Spleen (tissue), 7 donors: ENCODE measurements around the gene TMEM14A.

ENCODE experiments used
- CTCF ChIP-seq, 11 experiments: fragments of 200-600 bp in 7 of 11; fragments of 450-650 bp in 4 of 11; sonication (generic) in 4 of 11; IDR thresholded peaks in 8 of 11; conservative IDR thresholded peaks in 3 of 11; 1 replicate in 7 of 11; 2 replicates in 4 of 11; pipeline versions ENCODE4 v1.4.0 to v1.8.0; 2016 to 2021; ENCODE audit warnings: antibody characterized with exemption in 11 of 11, inconsistent platforms in 4 of 11, mild to moderate bottlenecking in 1 of 11
- POLR2A ChIP-seq, 3 donors: fragments of 450-650 bp; IDR thresholded peaks; one replicate each; pipeline ENCODE4 v1.5.1; 2017; ENCODE audit warnings: antibody characterized with exemption in 3 of 3, mild to moderate bottlenecking in 1 of 3
- POLR2AphosphoS5 ChIP-seq, 3 donors: sonication (generic); formaldehyde crosslinking; IDR thresholded peaks; one replicate each; pipeline ENCODE4 v1.5.1; 2017; ENCODE audit warnings: antibody characterized with exemption in 3 of 3
- donor health status: DM: no; HTN: no; CAD: no; lungs with moderate emphysema.
- donor health status: DM: no; HTN: no; CAD: no.
- donor health status: DM: no; HTN: no; CAD: no.

- no peak for TF ChIP-seq POLR2A (IDR thresholded peaks at IDR 0.05)
- TF ChIP-seq CTCF (IDR thresholded peaks at IDR 0.05 in 8 of 11, conservative IDR thresholded peaks at IDR 0.05 in 3 of 11), result no peak
- no peak for TF ChIP-seq POLR2AphosphoS5 (IDR thresholded peaks at IDR 0.05)
These were observed 4.4 kb upstream of the TMEM14A start for GRCh38 chr6:52666523-52666922.
